B cell (primary cell): ENCODE data around the gene TRIO.

Source experiments
- CTCF ChIP-seq: fragments of 200-600 bp; IDR thresholded peaks from one replicate; pipeline ENCODE4 v1.8.0; 2022; ENCODE audit warnings: antibody characterized with exemption, mild to moderate bottlenecking
- EZH2 ChIP-seq: IDR thresholded peaks from 2 replicates; pipeline ENCODE4 v1.6.1; 2012; ENCODE audit warnings: borderline replicate concordance, low read depth, mild to moderate bottlenecking, moderate library complexity, low read length; ENCODE audit not compliant: insufficient read depth, poor library complexity, severe bottlenecking

GRCh38 chr5:14226992-14227391 is 83.8 kb downstream of the TRIO start:
- TF ChIP-seq CTCF (no peak), EZH2 (no peak)
